Regular cardiac myocyte (primary cell): Measurements from ENCODE around the gene TOR2A. TPM values are rescaled to one million over a fixed set of nuclear protein-coding genes. Genes with fewer than 3 reads are reported as not detected.

Source experiments
- total RNA-seq: library from RNA; depleted of rRNA; stranded (reverse); fragments of >200 nt; gene quantifications from 2 replicates; pipeline ENCODE4 v1.2.3, GENCODE V29; 2014

The TOR2A gene
- 2.3 and 3.8 TPM in 2 replicates for total RNA-seq

GRCh38 chr9:127734747-127735529, at the start of gene TOR2A:
TSS of gene TOR2A (minus strand) at chr9:127735294. CDS start at chr9:127735270, 24 bp downstream.

DNA sequence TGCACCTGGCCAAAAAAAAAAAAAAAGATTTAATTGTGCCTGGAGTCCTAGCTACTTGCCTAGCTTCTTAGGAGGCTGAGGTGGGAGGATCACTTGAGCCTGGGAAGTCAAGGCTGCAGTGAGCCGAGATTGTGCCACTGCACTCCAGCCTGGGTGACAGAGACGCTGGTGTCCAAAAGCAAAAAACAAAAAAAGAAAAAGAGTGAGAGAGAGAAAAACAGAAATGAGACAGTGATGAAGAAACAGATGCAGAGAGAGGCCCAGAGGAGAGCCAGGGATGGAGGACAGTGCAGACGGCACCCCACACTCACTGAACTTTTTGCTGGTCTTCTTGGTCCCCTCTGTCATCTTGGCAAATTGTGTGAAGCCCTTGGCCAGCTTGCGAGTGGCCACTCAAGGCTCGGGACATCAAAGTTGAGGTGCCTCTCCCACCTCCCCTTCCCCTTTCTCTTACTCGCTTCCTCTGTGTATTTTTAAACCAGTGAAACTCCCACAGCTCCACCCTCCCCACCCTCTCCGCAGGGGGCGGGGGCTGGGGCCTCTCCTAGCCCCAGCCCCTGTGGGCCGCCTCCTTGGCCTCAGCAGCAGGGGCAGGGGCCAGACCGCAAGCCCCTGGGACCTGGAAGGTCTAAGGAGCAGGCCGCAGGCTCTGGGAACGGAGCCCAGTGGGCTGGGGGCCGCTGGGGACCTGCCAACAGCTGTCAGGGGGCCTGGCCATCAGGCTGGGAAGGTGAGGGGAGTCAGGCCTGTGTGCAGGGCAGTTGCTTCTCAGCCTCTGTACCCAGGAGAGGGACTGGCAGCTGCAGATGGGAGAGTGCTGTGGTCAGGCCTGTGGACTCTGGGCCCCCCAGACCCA, 43.4 kb upstream of the TOR2A start, which contains the start of gene SH2D3C:
SH2D3C (minus strand) TSS at position 387 of the 856 bp plus-strand sequence; CDS start at position 348, 39 bp downstream.

DNA sequence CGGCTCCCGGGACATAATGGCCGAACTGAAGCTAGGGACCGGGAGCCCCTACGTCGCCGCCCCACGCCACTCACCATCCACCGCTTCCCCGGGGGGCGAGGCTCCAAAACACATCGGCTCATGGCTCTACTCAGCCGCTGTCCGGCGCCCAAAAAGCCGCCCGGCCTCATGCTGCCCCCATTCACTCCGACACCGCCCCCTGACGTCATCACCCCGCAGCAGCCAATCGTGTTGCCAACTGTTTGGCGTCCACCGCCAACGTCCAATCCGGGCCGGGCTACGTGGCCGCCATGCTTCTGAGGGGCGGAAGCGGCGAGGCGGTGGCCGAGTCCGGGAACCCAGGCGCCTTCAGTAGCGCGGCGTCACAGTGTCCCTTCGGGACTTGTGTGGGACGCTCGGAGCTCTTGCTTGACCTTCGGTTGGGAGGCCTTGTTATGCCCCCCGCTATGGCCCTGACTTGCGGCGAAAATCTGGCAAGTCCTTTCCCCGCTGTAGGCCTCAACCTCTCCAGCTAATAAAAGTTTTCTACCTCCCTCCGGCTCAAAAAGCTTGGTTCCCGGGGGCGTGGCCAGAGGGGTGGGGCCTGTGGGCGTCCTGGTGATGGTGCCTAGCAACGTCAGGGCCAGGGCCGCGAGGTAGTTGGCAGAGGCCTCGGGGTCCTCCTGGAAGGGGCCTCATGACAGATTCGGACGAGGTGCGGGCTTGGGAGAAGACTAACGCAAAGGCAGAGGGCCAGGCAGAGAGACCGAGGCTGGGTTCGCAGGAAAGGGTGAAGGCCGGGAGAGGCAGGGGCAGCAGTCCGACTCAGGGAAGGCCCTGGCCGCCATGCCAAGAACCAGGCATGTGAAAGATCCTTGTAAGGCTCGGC, 19.4 kb downstream of the TOR2A start, which contains the start of the genes PTRH1 and TTC16:
PTRH1 (minus strand) TSS at position 194 of the 868 bp plus-strand sequence; CDS start at position 170, 24 bp downstream.
TTC16 (plus strand) TSS at position 610 of the 868 bp plus-strand sequence; CDS start at position 677, 67 bp downstream.

DNA sequence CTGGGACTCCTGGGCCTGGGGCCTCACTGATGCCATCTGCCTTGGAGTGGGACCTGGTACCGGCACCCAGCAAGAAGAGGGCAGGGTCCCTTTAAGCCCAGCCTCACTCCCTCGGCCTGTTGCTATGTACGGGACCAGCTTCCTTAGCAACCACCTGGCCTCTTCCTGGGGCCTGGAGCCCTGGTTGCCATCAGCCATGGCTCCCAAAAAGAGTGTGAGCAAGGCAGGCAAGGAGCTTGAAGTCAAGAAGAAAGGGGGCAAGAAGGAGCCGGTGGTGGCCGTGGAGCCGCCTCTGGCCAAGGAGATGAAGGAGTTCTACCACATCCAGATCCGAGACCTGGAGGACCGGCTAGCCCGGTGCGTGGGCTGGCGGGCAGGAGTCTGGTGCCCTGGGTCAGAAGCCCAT, 28.3 kb downstream of the TOR2A start, which contains the start of gene CFAP157:
CFAP157 (plus strand) TSS at position 153 of the 406 bp plus-strand sequence; CDS start at position 197, 44 bp downstream.

Other genes with a start within 250 kb of the TOR2A start
- 19.6 and 23.4 TPM in 2 replicates for gene STXBP1, start 123.0 kb downstream of the TOR2A start, total RNA-seq
- gene CFAP157, start 28.3 kb downstream of the TOR2A start, total RNA-seq = 0.28 TPM in 1 of 2 replicates, not detected in the other
- 17.8 and 32.0 TPM in 2 replicates for gene PTRH1, start 19.6 kb downstream of the TOR2A start, total RNA-seq
- gene TTC16, start 19.2 kb downstream of the TOR2A start, total RNA-seq = under 0.01 TPM in 1 of 2 replicates, not detected in the other
- 0.19 and 0.85 TPM in 2 replicates for gene SH2D3C, start 43.4 kb upstream of the TOR2A start, total RNA-seq
- 36.4 and 37.4 TPM in 2 replicates for gene CDK9, start 50.7 kb upstream of the TOR2A start, total RNA-seq
- 41.4 and 50.2 TPM in 2 replicates for gene FPGS, start 67.6 kb upstream of the TOR2A start, total RNA-seq
- 24.2 and 34.3 TPM in 2 replicates for gene ENG, start 119.4 kb upstream of the TOR2A start, total RNA-seq
- gene AK1, start 142.4 kb upstream of the TOR2A start, total RNA-seq = 21.7 and 40.3 TPM in 2 replicates
- 33.7 and 51.0 TPM in 2 replicates for gene ST6GALNAC6, start 164.3 kb upstream of the TOR2A start, total RNA-seq
- gene ST6GALNAC4, start 181.7 kb upstream of the TOR2A start, total RNA-seq = 33.3 and 51.4 TPM in 2 replicates
- gene PIP5KL1, start 195.5 kb upstream of the TOR2A start, total RNA-seq = 0.77 and 2.0 TPM in 2 replicates
- 7.9 and 10.0 TPM in 2 replicates for gene DPM2, start 202.6 kb upstream of the TOR2A start, total RNA-seq
- gene EEIG1, start 245.7 kb upstream of the TOR2A start, total RNA-seq = 2.5 and 7.3 TPM in 2 replicates